GM19193 (cell line): ENCODE results near the gene KRTAP1-4.
"Not testable (repeated sequence)": the region's sequence is repeated elsewhere in the genome, so short reads cannot be mapped to it uniquely, and the experiment has no call there.

Experiments
- POLR2A ChIP-seq: IDR thresholded peaks from 4 replicates; pipeline ENCODE4 v1.6.1; 2011; ENCODE audit not compliant: insufficient read depth, insufficient read length; ENCODE audit errors: extremely low read depth

The KRTAP1-4 gene, protein sequence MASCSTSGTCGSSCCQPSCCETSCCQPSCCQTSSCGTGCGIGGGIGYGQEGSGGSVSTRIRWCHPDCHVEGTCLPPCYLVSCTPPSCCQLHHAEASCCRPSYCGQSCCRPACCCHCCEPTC

DNA sequence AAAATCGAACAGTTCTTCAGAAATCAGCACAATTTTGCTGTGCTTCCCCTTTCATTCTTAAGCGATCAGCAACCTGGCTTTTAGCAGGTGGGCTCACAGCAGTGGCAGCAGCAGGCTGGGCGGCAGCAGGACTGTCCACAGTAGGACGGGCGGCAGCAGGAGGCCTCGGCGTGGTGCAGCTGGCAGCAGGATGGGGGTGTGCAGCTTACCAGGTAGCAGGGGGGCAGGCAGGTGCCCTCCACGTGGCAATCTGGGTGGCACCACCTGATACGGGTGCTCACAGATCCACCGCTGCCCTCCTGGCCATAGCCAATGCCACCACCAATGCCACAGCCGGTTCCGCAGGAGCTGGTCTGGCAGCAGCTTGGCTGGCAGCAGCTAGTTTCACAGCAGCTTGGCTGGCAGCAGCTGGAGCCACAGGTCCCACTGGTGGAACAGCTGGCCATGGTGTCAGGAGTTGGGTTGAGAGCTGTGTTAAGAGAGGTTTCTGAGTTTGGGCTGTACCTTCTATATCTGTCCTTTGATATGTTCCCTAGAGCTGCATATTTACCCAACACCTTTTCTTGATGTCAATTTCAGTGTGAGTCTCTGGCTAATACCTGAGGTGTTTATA lies at the start of gene KRTAP1-4:
Gene KRTAP1-4, minus strand, starts transcription at position 563 of the 613 bp plus-strand sequence. Its CDS starts 117 bp downstream, at position 446.
- TF ChIP-seq POLR2A = no peak

GRCh38 chr17:41076788-41077187 lies 46.8 kb upstream of the KRTAP1-4 start:
- TF ChIP-seq POLR2A = no peak

DNA sequence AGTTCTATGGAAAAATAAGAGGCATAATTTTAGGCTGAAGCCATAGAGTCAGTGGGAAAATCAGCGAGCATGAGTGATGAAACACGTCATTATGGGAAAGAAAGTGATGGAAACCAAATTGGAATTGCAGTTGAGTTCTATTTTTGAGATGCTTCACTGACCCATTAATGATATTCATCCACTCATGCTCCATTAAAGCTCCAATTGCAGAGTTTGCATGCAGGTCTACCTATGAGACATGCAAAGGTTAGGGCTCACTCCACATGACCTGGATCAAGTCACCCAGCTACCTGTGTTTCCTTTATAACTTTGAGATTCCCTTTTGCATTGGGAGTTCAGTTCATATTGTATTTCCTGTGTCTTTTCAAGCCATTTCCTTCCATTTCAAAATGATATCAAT lies 43.7 kb upstream of the KRTAP1-4 start:
- no peak for TF ChIP-seq POLR2A

- TF ChIP-seq POLR2A = no peak
Measured at GRCh38 chr17:41071606-41072360, 41.8 kb upstream of the KRTAP1-4 start.

GRCh38 chr17:41069031-41069430 lies 39.0 kb upstream of the KRTAP1-4 start:
- no peak for TF ChIP-seq POLR2A

GRCh38 chr17:41067281-41067680 lies 37.3 kb upstream of the KRTAP1-4 start:
- TF ChIP-seq POLR2A = no peak

- no peak for TF ChIP-seq POLR2A
Measured at GRCh38 chr17:41065829-41066624, 36.0 kb upstream of the KRTAP1-4 start, which contains the start of gene KRTAP2-4. TSS of gene KRTAP2-4 (minus strand) at chr17:41065879. CDS start at chr17:41065845, 34 bp downstream.

- TF ChIP-seq POLR2A = no peak
Measured at GRCh38 chr17:41064301-41064700, 34.3 kb upstream of the KRTAP1-4 start.

GRCh38 chr17:41063449-41063848 lies 33.5 kb upstream of the KRTAP1-4 start:
- no peak for TF ChIP-seq POLR2A

DNA sequence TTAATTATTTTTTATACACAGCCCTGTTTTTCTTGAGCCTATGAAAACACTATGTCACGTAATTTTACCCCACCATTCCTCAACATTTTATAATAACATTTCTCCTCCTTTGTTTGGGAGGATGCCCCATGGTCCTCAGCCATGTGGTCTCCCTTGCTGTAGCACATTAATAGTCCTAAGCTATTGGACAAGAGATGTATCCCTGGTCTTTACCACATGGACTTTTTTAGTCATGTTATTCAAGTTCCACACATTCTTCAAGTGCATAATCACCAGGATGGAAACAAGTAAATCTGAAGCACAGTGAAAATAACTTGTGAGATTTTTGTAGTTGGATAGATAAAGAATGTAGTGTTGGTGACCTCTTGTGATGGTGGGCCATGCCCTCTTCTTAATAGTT lies 32.0 kb upstream of the KRTAP1-4 start:
- TF ChIP-seq POLR2A = no peak

- no peak for TF ChIP-seq POLR2A
Measured at GRCh38 chr17:41060052-41060604, 30.1 kb upstream of the KRTAP1-4 start, which contains the start of gene KRTAP2-3. TSS of gene KRTAP2-3 (minus strand) at chr17:41060114. CDS start at chr17:41060050, 64 bp downstream.

GRCh38 chr17:41058741-41059140 lies 28.7 kb upstream of the KRTAP1-4 start:
- no peak for TF ChIP-seq POLR2A

DNA sequence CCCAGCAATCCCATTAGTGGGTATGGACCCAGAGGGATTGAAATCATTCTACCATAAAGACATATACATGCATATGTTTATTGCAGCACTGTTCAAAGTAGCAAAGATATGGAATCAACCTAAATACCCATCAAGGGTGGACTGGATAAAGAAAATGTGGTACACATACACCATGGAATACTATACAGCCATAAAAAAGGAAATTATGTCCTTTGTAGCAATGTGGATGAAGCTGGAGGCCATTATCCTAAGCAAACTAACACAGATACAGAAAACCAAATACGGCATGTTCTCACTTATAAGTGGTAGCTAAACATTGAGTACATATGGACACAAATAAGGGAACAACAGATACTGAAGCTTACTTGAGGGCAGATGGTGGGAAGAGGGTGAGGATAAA lies 27.6 kb upstream of the KRTAP1-4 start:
- no peak for TF ChIP-seq POLR2A

GRCh38 chr17:41055130-41055529 lies 25.1 kb upstream of the KRTAP1-4 start, which contains the start of gene KRTAP2-2:
TSS of gene KRTAP2-2 (minus strand) at chr17:41055230. CDS start at chr17:41055211, 19 bp downstream.
- TF ChIP-seq POLR2A = not testable (repeated sequence)
